ENCODE measurements around the gene RABGAP1L. TPM values are rescaled to one million over a fixed set of nuclear protein-coding genes. Genes with fewer than 3 reads are reported as not detected.

The RABGAP1L gene
- total RNA-seq, 6 experiments from 2014 or later, result 11.7 to 23.1 (median 18.5) TPM

GRCh38 chr1:174956086-174956485 is 796.8 kb downstream of the RABGAP1L start:
- Histone ChIP-seq H3K4me3 (no peak overlapping the region), H3K27ac (no peak overlapping the region), H3K36me3 (no peaks in the 10 kb centered on the region), H3K9me3 (no peaks in the 10 kb centered on the region), H3K4me1 (peaks cover 0 to 22% (median 10%) of the 10 kb centered on the region in 4 donors), H3K27me3 (no peaks in the 10 kb centered on the region)
- ATAC-seq (no peak), DNase-seq (no peak)
- WGBS (ENCODE audit: insufficient coverage, low coverage, low lambda C conversion rate, missing lambda C conversion rate), result 88% methylated on average over 3 of the region's 3 CpGs
- TF ChIP-seq POLR2A (IDR thresholded peaks at IDR 0.05), result no peak
- no peak for TF ChIP-seq CTCF (IDR thresholded peaks at IDR 0.05)
- intact Hi-C loops (cut with DNase I), result no loop called here

GRCh38 chr1:174956976-174957375 is 797.7 kb downstream of the RABGAP1L start:
- no peaks in the 10 kb centered on the region for H3K27me3 ChIP-seq
- H3K36me3 ChIP-seq, result no peaks in the 10 kb centered on the region
- TF ChIP-seq POLR2A (IDR thresholded peaks at IDR 0.05), result no peak
- no peak for TF ChIP-seq CTCF (IDR thresholded peaks at IDR 0.05)
- no peaks in the 10 kb centered on the region for H3K9me3 ChIP-seq
- H3K4me3 ChIP-seq, result no peak overlapping the region
- no peak overlapping the region for H3K27ac ChIP-seq
- intact Hi-C loops (cut with DNase I), result no loop called here
- DNase-seq (no peak), ATAC-seq (no peak)
- H3K4me1 ChIP-seq, result peaks cover 0 to 22% (median 10%) of the 10 kb centered on the region in 4 donors

- Histone ChIP-seq H3K36me3 (no peaks in the 10 kb centered on the region), H3K4me1 (peaks cover 0 to 22% (median 10%) of the 10 kb centered on the region in 4 donors), H3K9me3 (no peaks in the 10 kb centered on the region), H3K27me3 (no peaks in the 10 kb centered on the region), H3K27ac (no peak overlapping the region), H3K4me3 (no peak overlapping the region)
- TF ChIP-seq CTCF (IDR thresholded peaks at IDR 0.05) (no peak), POLR2A (IDR thresholded peaks at IDR 0.05) (no peak)
- no peak for DNase-seq
- no peak for ATAC-seq
- intact Hi-C loops (cut with DNase I), result no loop called here
Measured at GRCh38 chr1:174957829-174958228, 798.5 kb downstream of the RABGAP1L start.

GRCh38 chr1:174958396-174958795 is 799.1 kb downstream of the RABGAP1L start:
- Histone ChIP-seq H3K4me1 (peaks cover 0 to 18% (median 8%) of the 10 kb centered on the region in 4 donors), H3K27me3 (no peaks in the 10 kb centered on the region), H3K9me3 (no peaks in the 10 kb centered on the region), H3K27ac (no peak overlapping the region), H3K4me3 (no peak overlapping the region), H3K36me3 (no peaks in the 10 kb centered on the region)
- 42% methylated on average over 1 of the region's 1 CpG for WGBS (ENCODE audit: insufficient coverage, low coverage, low lambda C conversion rate, missing lambda C conversion rate)
- intact Hi-C loops (cut with DNase I), result no loop called here
- ATAC-seq (no peak), DNase-seq (no peak)
- no peak for TF ChIP-seq POLR2A (IDR thresholded peaks at IDR 0.05)

GRCh38 chr1:174960362-174960761 is 801.0 kb downstream of the RABGAP1L start:
- intact Hi-C loops (cut with DNase I), result no loop called here

More at GRCh38 chr1:174960362-174960761, 801.0 kb downstream of the RABGAP1L start:
- H3K27me3 ChIP-seq, result no peaks in the 10 kb centered on the region
- WGBS (ENCODE audit: insufficient coverage, low coverage, low lambda C conversion rate, missing lambda C conversion rate), result 79% methylated on average over 2 of the region's 2 CpGs
- peaks cover 0 to 5% (median 0%) of the 10 kb centered on the region in 4 donors for H3K4me1 ChIP-seq
- no peak for ATAC-seq
- no peaks in the 10 kb centered on the region for H3K36me3 ChIP-seq
- no peak overlapping the region for H3K4me3 ChIP-seq
- no peak for TF ChIP-seq POLR2A (IDR thresholded peaks at IDR 0.05)
- TF ChIP-seq CTCF (IDR thresholded peaks at IDR 0.05), result no peak
- DNase-seq, result no peak
- H3K27ac ChIP-seq, result no peak overlapping the region
- no peaks in the 10 kb centered on the region for H3K9me3 ChIP-seq

All from right lobe of liver (tissue), 6 donors.